GM19397 (cell line): ENCODE results near the gene SOS1.
"Not testable (repeated sequence)": the region's sequence is repeated elsewhere in the genome, so short reads cannot be mapped to it uniquely, and the experiment has no call there.

Experiments used
- ATAC-seq: cut with Tn5 transposase; IDR thresholded peaks from one replicate; pipeline ENCODE4 v1.9.1; 2021; ENCODE audit warnings: mild to moderate bottlenecking, moderate library complexity; ENCODE audit not compliant: unreplicated experiment

SOS1 gene

DNA sequence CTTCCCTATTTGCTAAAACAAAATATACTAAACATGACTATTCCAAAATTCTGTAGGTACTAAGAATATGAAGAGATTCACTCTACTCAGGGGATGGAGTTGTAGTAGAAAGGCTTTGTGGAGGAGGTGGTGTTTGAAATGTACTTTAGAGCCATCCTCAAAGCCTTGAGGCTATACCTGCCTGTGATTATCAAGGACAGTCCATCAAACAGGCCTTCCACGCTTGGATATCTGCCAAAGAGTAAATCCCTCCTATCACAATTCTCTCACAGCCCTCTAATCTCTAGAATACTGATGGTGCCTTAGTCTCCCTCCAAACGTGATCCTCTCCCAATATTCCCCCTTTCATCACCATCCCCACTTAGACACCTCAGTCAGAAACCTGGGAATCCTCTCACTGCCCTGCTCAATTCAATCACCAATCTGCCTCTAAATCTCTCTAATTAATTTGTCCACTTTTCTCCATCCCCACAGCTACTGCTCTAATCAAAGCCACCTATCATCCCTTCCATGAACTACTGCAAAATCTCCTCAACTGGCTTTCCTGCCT, 13.1 kb downstream of the SOS1 start:
- ATAC-seq, result no peak

DNA sequence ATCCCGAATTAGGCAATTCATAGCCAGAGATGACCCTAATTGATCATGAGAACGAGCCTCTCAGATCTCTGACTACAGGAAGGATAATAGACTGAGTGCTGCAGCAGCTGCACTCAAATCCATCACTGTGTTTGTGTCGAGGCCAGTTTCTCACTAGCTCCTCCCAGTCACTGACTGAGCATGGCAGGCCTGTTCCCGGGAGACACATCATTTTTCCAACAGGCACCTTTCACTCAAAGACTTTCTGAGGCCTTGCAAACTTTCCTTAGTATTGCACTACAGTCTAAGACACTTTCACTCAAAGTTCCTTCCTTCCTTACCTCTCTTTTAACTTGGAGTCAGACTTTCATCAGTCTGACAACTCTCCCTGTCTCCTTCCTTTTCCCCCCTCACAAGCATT, 13.7 kb downstream of the SOS1 start:
- no peak for ATAC-seq

DNA sequence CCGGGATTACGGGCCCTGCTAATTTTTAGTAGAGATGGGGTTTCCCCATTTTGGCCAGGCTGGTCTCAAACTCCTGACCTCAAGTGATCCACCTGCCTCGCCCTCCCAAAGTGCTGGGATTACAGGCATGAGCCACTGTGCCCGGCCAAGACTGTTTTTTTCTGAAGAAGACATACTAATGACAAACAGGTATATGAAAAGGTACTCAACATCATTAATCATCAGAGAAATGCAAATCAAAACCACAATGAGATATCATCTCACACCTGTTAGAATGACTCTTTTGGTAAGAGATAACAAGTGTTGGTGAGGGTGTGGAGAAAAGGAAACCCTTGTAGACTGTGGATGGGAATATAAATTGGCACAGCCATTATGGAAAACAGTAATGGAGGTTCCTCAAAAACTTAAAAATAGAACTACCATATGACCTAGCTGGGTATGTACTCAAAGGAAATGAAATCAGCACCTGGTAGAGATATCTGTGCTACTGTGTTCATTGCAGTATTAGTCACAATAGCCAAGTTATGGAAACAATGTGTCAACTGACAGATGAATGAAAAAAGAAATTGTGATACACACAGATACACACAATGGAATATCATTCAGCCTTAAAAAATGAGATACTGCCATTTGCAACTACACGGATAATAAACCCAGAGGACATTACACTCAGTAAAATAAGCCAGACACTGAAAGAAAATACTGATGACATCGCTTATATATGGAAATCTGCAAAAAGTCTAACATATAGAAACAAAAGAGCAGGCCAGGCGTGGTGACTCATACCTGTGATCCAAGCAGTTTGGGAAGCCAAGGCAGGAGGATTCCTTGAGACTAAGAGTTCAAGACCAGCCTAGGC, 20.8 kb downstream of the SOS1 start:
- no peak for ATAC-seq

DNA sequence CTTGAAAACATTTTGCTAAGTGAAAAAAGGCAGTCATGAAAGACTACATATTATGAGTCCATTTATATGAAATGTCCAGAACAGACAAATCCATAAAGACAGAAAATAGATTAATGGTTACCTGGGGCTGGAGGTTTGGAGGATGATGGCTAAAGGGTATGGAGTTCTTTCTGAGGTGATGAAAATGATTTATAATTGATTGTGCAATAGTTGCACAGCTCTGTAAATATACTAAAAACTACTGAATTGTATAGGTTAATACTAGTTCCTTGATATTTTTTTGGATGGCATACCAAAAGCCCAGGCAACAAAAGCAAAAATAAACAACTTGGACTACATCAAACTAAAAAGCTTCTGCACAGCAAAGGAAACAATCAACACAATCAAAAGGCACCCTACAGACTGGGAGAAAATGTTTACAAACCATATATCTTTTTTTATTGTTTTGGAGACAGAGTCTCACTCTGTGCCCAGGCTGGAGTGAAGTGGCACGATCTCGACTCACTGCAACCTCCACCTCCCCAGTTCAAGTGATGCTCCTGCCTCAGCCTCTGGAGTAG, 21.5 kb downstream of the SOS1 start:
- ATAC-seq, result no peak

DNA sequence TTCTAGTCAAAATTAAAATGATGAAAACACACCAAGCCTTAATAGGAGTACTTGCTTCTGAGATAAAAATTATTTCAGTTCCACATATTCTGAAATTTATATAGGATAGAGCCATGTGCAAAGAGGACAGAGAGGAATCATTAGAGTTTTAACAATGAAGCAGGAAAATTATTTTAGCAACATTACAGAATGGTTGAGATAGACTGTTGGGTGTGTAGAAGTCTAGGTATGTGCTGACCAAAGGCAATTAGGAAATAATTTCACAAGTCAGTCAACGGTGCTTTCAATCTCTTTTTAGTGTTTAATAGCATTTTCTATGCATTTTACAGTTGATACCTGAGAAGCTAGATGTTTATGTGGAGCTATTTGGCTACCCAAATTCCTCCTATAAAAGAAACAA, 25.2 kb downstream of the SOS1 start:
- no peak for ATAC-seq

DNA sequence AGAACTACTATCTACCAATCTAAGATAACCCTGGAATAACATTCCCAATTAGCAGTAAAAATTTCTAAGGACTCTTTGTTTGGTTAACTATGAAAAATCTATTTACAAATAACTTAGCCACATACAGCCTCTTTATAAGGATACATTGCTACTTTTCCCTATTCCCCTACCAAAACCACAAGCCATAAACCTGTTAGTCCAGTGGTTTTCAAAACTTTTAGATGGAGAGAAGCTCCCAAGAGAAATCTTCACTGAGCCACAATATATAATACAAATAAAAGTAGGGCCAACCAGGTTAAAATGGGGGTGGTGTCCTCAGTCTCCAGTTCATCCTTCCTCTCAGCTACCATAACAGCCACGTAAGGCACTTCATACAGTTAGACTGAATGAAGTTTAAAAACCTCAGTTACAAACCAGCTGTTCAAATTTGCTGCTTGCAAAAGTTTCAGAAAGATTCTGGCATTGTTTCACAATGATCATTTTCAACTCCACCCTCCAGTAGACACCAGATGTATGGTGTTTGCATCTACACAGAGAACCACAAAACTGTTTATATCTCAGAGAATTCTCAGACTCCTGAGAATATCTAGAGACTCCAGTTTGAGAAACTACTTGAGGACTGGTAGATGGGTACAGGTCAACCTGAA, 26.0 kb downstream of the SOS1 start:
- peak; percentile 76 for ATAC-seq

DNA sequence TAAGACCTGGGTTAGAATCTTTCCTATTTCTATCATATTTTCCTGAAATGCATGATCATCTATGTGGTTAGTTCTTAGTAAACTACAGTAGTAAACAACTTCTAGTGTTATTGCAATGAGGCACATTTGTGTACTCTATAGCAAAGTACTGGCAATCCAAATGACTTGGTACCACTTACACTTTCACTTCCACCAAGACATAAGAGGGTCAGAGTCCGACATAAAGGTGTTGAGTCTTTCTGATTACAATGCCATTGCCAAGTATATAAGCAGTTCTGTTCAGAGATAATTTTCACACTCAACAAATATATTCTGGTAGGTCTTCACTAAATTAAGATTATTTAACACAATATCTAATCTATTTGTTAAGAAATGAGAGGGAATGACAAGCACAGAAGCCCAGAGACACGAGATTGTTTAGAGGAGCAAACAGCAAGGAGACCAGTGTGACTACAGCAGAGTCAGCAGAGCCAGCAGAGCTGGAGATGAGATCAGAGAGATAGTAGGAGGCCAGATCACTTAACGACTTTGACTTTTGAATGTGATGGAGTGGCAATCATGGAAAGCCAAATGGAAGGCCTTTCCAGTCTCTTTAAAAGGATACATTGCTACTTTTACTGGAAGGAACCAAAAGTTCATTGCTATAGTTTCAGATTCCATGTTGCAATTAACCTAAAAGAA, 27.5 kb downstream of the SOS1 start:
- ATAC-seq, result no peak

DNA sequence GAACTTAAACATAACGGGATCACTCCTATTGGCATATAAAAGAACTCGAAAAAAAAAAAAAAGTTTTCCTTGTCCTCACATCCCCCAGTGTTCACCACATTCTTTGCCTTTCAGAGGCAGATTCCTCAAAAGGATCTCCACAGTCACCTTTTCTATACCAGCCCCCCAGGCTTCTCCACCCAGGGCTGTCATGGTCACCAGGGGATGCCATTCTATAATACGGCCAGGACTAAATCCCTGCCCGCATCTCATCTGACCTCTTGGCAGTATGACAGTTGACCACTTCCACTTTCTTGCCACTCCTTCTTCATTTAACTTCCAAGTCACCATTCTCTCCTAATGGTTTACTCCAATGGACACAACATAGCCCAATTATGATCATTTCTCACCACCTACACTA, 29.3 kb downstream of the SOS1 start:
- no peak for ATAC-seq

DNA sequence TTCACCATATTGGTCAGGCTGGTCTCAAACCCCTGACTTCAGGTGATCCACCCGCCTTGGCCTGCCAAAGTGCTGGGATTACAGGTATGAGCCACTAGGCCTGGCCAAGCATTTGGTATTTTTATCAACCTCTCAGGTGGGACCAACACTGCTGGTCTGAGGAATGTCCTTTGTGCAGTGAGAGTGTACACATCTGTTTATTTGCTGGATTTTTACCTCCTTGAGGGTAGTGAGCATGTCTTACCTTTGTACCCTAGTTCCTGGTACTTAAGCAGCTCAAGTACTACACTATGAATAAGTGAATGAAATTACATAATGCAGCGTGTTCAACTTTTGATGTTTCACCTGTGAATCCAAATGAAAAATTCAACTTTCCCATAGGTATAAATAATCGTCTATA, 29.8 kb downstream of the SOS1 start:
- ATAC-seq, result no peak

DNA sequence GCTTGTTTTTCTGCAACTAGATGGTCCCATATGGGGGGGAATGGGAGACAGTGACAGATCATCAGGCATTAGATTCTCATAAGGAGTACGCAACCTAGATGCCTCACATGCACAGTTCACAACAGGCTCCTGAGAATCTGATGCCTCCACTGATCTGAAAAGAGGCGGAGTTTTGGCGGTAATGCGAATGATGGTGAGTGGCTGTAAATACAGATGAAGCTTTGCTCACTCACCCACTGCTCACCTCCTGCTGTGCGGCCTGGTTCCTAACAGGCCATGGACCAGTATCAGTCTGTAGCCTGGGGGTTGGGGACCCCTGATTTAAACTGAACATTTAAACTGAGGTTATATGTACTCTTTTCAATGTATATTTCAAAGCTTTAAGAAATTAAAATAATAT, 40.7 kb downstream of the SOS1 start:
- ATAC-seq, result no peak

DNA sequence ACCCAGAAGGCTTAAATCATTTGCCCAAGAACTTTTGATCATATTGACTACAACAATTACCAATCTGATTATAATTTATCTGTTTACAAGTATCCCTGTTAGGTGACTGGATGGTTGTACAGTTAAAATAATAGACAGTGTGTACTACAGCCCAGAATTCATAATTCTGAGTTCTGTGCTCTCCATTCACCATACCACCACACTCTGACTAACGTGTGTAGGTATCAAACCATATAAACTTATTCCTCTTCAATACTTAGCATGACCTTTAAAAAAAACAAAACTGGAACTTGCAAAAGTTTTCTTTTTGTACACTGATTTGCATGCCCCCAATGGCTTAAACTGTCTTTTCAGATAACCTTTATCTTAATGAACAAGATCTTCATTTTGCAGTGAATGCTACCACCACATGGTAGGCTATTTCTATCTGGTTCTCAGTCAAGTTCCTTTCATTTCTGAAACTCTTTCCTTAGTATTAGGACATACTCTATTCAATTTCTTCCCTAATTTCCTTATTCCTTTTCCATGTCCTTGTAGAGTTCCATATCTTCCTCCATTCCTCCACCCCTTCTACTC, 50.9 kb downstream of the SOS1 start:
- no peak for ATAC-seq

DNA sequence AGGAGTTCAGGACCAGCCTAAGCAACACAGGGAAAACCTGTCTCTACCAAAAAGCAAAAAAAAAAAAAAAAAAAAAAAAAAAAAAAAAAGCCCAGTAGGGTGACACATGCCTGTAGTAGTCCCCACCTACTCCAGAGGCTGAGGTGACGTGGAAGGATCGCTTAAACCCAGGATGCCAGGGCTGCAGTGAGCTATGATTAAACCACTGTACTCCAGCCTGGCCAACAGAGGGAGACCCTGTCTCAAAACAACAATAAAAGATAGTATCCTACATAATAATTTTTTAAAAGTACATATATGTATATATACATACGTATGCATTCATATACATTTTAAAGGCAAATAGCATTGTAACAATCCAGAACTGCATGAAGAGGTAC, 51.7 kb downstream of the SOS1 start:
- no peak for ATAC-seq

DNA sequence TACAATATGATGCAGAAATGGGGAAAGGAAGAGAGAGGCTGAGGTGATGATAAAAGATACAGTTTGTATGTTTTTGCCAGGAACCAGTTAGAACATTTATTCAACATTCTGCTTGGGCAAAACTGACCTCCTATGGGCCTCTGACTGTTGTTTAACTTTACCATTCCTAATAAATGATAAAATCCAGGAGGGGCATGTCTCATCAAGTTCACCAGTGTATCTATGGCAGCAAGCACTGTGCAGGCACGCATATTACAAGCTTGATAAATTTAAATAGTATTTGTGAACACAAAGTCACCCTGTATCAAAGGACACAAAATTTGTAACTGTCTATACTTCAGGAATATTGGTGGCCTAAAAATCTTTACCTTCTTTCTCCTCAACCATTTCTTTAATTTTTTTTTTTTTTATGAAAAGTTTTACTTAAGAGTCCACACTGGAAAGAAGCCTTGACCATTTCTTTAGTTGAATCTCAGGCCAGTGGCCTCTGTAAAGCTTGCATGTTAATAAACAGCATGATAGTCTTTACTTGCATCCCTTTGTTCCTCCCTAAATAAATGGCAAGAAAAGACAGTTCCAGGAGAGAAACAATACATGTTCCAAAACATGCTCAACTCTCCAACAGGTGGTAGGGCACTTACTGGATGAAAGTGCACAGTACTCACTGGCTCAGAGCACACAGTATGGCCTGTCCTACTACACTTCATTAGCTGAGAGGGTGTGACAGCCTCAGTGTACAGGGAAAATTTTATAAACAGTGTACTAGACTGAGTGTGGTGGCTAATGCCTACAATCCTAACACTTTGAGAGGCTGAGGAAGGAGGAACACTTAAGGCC, 52.3 kb downstream of the SOS1 start:
- no peak for ATAC-seq

DNA sequence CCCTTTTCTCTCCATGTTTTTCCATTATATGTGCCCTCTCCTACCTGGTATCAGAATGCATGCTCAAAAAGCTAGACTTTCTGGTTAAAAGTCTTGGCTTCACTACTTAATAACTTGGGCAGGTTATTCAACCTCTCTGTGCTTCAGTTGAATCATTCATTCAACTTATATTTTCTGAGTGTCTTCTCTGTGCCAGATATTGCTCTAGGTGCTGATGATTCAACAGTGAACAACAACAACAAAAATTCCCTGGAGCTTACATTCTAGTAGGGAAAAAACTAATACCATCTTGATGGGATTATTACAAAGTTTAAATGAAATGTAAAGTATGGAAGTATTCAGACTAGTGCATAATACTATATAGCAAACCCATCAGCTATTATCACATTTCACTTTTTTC, 55.2 kb downstream of the SOS1 start:
- ATAC-seq, result no peak

DNA sequence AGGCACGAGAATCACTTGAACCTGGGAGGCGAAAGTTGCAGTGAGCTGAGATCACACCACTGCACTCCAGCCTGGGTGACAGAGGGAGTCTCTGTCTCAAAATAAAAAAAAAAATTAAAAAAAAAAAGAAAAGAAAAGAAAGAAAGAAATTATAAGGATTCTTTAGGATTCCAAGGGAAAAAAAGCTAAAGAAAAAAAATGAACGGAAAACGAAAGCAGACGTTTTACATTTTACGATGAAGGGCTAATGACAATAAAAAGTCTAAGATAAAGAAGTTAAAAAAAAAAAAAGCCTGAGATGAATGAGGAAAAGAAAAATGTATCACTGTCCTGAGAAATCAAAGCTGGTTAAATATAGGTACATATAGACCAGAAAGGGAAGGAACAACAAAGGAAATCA, 58.5 kb downstream of the SOS1 start:
- no peak for ATAC-seq

DNA sequence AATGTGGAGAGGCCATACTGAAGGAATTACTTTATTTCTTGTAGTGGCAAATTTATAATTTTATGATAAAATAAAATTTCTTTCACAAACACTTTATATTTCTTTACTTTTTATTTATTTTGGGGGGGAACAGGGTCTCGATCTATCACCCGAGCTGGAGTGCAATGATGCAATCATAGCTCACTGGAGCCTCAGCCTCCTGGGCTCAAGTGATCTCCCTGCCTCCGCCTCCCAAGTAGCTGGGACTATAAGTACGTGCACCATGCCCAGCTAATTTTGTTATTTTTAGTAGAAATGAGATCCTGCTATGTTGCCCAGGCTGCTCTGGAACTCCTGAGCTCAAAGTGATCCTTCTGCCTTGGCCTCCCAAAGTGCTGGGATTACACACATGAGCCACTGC, 59.6 kb downstream of the SOS1 start:
- no peak for ATAC-seq

DNA sequence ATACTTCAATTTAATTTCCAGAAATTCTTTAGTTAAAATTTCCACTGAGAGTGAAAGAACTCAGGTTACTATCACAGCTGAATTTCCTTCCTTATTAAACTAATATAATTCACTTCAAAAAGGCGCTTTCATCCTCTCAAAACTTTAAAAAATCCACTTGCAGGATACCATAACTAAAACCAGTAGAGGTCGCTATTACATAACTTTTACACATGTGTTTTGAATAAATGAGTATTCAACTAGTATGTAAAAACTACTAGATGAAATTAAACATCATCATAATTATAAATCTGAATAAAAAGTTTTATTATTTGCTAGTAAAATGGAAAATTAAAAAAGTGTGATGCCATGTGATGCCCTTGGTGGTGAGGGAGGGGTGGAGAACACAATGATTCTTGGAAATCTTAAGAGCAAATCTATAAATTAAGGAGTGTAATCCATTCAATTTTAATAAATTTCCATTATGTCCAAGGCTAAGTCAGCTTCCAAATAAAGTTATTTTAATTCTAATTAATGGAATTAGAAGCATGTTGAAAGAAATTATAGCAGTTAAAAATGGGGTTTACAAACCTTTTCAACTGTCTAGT, 61.4 kb downstream of the SOS1 start:
- no peak for ATAC-seq

DNA sequence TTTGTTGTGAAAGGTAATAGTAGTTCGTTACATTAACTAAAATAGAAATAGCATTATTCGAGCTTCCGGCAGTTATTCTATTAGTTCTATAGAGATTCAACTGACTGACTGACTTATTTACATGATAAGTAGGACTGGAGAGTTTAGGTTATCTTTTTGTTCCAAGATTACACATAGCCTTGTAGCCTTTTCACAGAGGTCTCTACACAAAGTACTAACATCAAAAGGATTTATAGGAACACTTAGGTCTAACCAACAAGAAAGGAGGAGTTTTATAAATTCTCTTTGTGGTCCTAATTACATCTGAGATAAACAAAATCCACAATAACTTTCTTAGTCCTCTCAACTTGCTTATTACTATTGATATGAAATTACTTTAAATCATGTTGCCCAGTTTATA, 62.8 kb downstream of the SOS1 start:
- ATAC-seq, result no peak

DNA sequence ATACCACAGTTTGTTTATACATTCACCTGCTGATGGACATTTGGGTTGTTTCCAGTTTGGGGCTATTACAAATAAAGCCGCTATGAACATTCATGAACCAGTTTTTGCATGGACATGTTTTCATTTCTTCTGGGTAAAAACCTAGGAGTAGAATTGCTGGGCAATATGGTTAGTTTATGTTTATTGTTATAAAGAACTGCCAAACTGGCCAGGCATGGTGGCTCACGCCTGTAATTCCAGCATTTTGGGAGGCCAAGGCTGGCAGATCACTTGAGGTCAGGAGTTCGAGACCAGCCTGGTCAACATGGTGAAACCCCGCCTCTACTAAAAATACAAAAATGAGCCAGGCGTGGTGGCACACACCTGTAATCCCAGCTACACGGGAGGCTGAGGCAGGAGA, 68.2 kb downstream of the SOS1 start:
- not testable (repeated sequence) for ATAC-seq

DNA sequence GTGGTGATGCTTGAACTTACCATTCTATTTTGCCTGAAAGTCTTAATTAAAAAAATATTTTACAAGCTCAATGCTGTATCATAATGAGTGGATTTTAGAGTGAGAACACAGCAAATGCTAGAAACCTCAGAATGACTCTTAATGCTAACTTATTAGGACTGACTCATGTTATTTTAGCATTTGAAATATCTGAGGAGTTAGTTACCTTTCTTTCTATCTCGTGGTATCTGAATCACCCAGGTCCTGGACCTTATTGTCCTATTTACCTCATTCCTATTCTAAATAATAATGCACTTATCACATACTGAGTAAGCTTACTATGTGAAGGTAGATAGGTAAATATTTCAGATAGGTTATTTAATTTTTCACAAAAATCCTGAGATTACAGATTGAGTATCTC, 70.7 kb downstream of the SOS1 start:
- ATAC-seq, result no peak
